ENCODE results near the gene RPE. TPM values are rescaled to one million over a fixed set of nuclear protein-coding genes. Genes with fewer than 3 reads are reported as not detected.

Gene RPE
- total and polyA plus RNA-seq, 2 donors (not counting 1 experiment from before 2014, with no cell fraction given) = 16.3 to 47.8 TPM

- no peak overlapping the region for H3K4me3 ChIP-seq (ENCODE audit: control extremely low read depth in 1 of 5, extremely low read depth in 1 of 5, insufficient read depth in 1 of 5, low read depth in 2 of 5, low read length in 4 of 5)
- peaks cover 0 to 9% (median 0%) of the 10 kb centered on the region in 4 experiments for H3K27me3 ChIP-seq (replicated peaks in 1 of 4; ENCODE audit: control extremely low read depth in 1 of 4, control insufficient read depth in 3 of 4, insufficient read depth in 4 of 4, low read length in 3 of 4)
- no peak for DNase-seq
- 8% methylated on average over 2 of the region's 3 CpGs for WGBS (ENCODE audit: insufficient coverage)
- no peaks in the 10 kb centered on the region for H3K36me3 ChIP-seq (replicated peaks in 1 of 2; ENCODE audit: control extremely low read depth in 1 of 2, control insufficient read depth in 1 of 2, extremely low read depth in 1 of 2, insufficient read depth in 2 of 2, low read length in 1 of 2)
- Mint-ChIP-seq H3K9me3 (ENCODE audit: insufficient read depth) (no peaks in the 10 kb centered on the region), H3K4me3 (no peak overlapping the region), H3K27me3 (peaks cover 42% of the 10 kb centered on the region), H3K27ac (no peak overlapping the region), H3K4me1 (peaks cover 3% of the 10 kb centered on the region)
- no peaks in the 10 kb centered on the region for H3K79me2 ChIP-seq (ENCODE audit: control insufficient read depth, insufficient read depth, low read length)
- ChIA-PET POLR2A (no interaction called here), CTCF (interaction anchor here (1.5 to 2.7 kb wide), 3 partner anchors 8 to 213 kb away, joined by 4 to 17 read pairs (median 6); no protein-coding TSS in a partner anchor)
- no peak overlapping the region for H3K27ac ChIP-seq (ENCODE audit: low read length in 2 of 2)
- H4K20me1 ChIP-seq (ENCODE audit: control insufficient read depth, insufficient read depth, low read length, poor library complexity, severe bottlenecking) = no peaks in the 10 kb centered on the region
- no peak overlapping the region for H3K9ac ChIP-seq (ENCODE audit: low read length)
- no peak overlapping the region for H2AFZ ChIP-seq (ENCODE audit: insufficient read depth, low read depth, low read length, poor library complexity, severe bottlenecking)
- intact Hi-C loops (cut with micrococcal nuclease) = no loop called here
- H3K4me2 ChIP-seq (replicated peaks; ENCODE audit: low read depth, low read length, poor library complexity, severe bottlenecking) = no peak overlapping the region
- no peaks in the 10 kb centered on the region for H3K4me1 ChIP-seq (ENCODE audit: control insufficient read depth in 2 of 2, insufficient read depth in 2 of 2, low read length in 2 of 2)
- no peak for ATAC-seq (ENCODE audit: low read depth)
- H3K9me3 ChIP-seq (ENCODE audit: control extremely low read depth in 1 of 3, control insufficient read depth in 2 of 3, insufficient read depth in 1 of 3, low read length in 2 of 3) = no peaks in the 10 kb centered on the region
- TF ChIP-seq, protein P1, sequence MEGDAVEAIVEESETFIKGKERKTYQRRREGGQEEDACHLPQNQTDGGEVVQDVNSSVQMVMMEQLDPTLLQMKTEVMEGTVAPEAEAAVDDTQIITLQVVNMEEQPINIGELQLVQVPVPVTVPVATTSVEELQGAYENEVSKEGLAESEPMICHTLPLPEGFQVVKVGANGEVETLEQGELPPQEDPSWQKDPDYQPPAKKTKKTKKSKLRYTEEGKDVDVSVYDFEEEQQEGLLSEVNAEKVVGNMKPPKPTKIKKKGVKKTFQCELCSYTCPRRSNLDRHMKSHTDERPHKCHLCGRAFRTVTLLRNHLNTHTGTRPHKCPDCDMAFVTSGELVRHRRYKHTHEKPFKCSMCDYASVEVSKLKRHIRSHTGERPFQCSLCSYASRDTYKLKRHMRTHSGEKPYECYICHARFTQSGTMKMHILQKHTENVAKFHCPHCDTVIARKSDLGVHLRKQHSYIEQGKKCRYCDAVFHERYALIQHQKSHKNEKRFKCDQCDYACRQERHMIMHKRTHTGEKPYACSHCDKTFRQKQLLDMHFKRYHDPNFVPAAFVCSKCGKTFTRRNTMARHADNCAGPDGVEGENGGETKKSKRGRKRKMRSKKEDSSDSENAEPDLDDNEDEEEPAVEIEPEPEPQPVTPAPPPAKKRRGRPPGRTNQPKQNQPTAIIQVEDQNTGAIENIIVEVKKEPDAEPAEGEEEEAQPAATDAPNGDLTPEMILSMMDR (IDR thresholded peaks at IDR 0.05) = no peak
- no peak for TF ChIP-seq EZH2 (IDR thresholded peaks at IDR 0.05; ENCODE audit: borderline replicate concordance, insufficient read depth, low read depth, low read length, poor library complexity, severe bottlenecking)
Observed at GRCh38 chr2:209985874-209986273, 16.6 kb upstream of the RPE start.

DNA sequence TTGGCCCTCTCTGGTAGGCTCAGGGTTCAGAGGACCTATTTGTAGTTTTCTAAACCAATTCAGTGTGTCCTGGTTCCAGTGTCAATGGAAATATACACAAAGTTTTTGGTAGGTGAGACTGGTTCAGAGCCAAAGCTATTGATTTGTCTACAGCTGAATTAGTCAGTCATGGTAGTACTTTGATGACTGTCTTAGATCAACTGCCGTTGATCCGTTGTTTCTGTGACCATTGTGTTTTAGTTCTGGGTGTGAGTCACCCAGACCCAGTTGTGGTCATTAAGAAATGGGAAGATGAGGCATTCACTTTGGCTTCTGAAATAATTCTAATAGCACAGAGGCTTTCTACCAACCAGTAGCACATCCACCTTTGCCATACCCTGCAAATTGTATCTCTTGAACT lies 16.0 kb upstream of the RPE start:
- ChIA-PET CTCF (interaction anchor here (1.5 to 2.7 kb wide), 3 partner anchors 9 to 213 kb away, joined by 4 to 17 read pairs (median 6); no protein-coding TSS in a partner anchor), POLR2A (no interaction called here)
- no peak overlapping the region for H3K4me2 ChIP-seq (replicated peaks; ENCODE audit: low read depth, low read length, poor library complexity, severe bottlenecking)
- no peaks in the 10 kb centered on the region for H3K9me3 ChIP-seq (ENCODE audit: control extremely low read depth in 1 of 3, control insufficient read depth in 2 of 3, insufficient read depth in 1 of 3, low read length in 2 of 3)
- intact Hi-C loops (cut with micrococcal nuclease) = no loop called here
- ATAC-seq (ENCODE audit: low read depth) (no peak), DNase-seq (no peak)
- no peaks in the 10 kb centered on the region for H3K79me2 ChIP-seq (ENCODE audit: control insufficient read depth, insufficient read depth, low read length)
- Mint-ChIP-seq H3K4me3 (no peak overlapping the region), H3K27me3 (peaks cover 42% of the 10 kb centered on the region), H3K27ac (no peak overlapping the region), H3K4me1 (peaks cover 3% of the 10 kb centered on the region), H3K9me3 (ENCODE audit: insufficient read depth) (no peaks in the 10 kb centered on the region)
- peaks cover 0 to 14% (median 0%) of the 10 kb centered on the region in 4 experiments for H3K27me3 ChIP-seq (replicated peaks in 1 of 4; ENCODE audit: control extremely low read depth in 1 of 4, control insufficient read depth in 3 of 4, insufficient read depth in 4 of 4, low read length in 3 of 4)
- no peak overlapping the region for H3K4me3 ChIP-seq (ENCODE audit: control extremely low read depth in 1 of 5, extremely low read depth in 1 of 5, insufficient read depth in 1 of 5, low read depth in 2 of 5, low read length in 4 of 5)
- no peaks in the 10 kb centered on the region for H3K4me1 ChIP-seq (ENCODE audit: control insufficient read depth in 2 of 2, insufficient read depth in 2 of 2, low read length in 2 of 2)
- H3K9ac ChIP-seq (ENCODE audit: low read length) = no peak overlapping the region
- H4K20me1 ChIP-seq (ENCODE audit: control insufficient read depth, insufficient read depth, low read length, poor library complexity, severe bottlenecking) = no peaks in the 10 kb centered on the region
- H3K36me3 ChIP-seq (replicated peaks in 1 of 2; ENCODE audit: control extremely low read depth in 1 of 2, control insufficient read depth in 1 of 2, extremely low read depth in 1 of 2, insufficient read depth in 2 of 2, low read length in 1 of 2) = no peaks in the 10 kb centered on the region
- TF ChIP-seq, protein P1 (IDR thresholded peaks at IDR 0.05) = no peak
- no peak for TF ChIP-seq EZH2 (IDR thresholded peaks at IDR 0.05; ENCODE audit: borderline replicate concordance, insufficient read depth, low read depth, low read length, poor library complexity, severe bottlenecking)
- H2AFZ ChIP-seq (ENCODE audit: insufficient read depth, low read depth, low read length, poor library complexity, severe bottlenecking) = no peak overlapping the region
- H3K27ac ChIP-seq (ENCODE audit: low read length in 2 of 2) = no peak overlapping the region
- WGBS (ENCODE audit: insufficient coverage) = 92% methylated on average over 2 of the region's 2 CpGs

Measured in B cell (primary cell).